Esophagus muscularis mucosa (tissue), 4 donors: Measurements from ENCODE around the gene SLC10A6. TPM values are rescaled to one million over a fixed set of nuclear protein-coding genes. Genes with fewer than 3 reads are reported as not detected.

Experiments
- DNase-seq: peaks from one replicate; pipeline ENCODE4 v3.0.0-alpha.2; 2017; ENCODE audit errors: extremely low spot score
- H3K27ac ChIP-seq, 4 donors: fragments of 200-600 bp; sonication (generic); replicated peaks in 1 of 4; 1 replicate in 3 of 4; 2 replicates in 1 of 4; pipeline ENCODE4 v1.5.1; 2016 to 2019; ENCODE audit warnings: mild to moderate bottlenecking in 1 of 4
- H3K27me3 ChIP-seq, 4 donors: fragments of 200-600 bp; sonication (generic); one replicate each; pipeline versions ENCODE4 v1.5.1 to v1.6.0; 2016 to 2019
- H3K36me3 ChIP-seq, 4 donors: fragments of 200-600 bp; sonication (generic); one replicate each; pipeline ENCODE4 v1.5.1; 2016 to 2019
- H3K4me1 ChIP-seq, 4 donors: fragments of 200-600 bp; sonication (generic); one replicate each; pipeline ENCODE4 v1.5.1; 2016 to 2019
- H3K4me3 ChIP-seq, 4 donors: fragments of 200-600 bp; sonication (generic); 1 replicate in 2 of 4; 2 replicates in 2 of 4; pipeline ENCODE4 v1.5.1; 2016 to 2019; ENCODE audit warnings: mild to moderate bottlenecking in 4 of 4, moderate library complexity in 1 of 4
- H3K9me3 ChIP-seq, 4 donors: fragments of 200-600 bp; sonication (generic); 1 replicate in 3 of 4; 2 replicates in 1 of 4; pipeline ENCODE4 v1.5.1; 2016 to 2019
- EP300 ChIP-seq: sonication (generic); formaldehyde crosslinking; IDR thresholded peaks from one replicate; pipeline ENCODE4 v1.6.1; 2017; ENCODE audit warnings: antibody characterized with exemption
- POLR2A ChIP-seq: fragments of 450-650 bp; IDR thresholded peaks from one replicate; pipeline ENCODE4 v1.6.1; 2017; ENCODE audit warnings: antibody characterized with exemption, moderate library complexity, mild to moderate bottlenecking, low read depth
- POLR2AphosphoS5 ChIP-seq, 2 donors: sonication (generic); formaldehyde crosslinking; IDR thresholded peaks; one replicate each; pipeline ENCODE4 v1.6.1; 2017; ENCODE audit warnings: antibody characterized with exemption in 2 of 2
- WGBS: methylation state at CpG from one replicate; pipeline ENCODE4 v1.1.5; 2018; 5-methylcytosine and 5-hydroxymethylcytosine counted together
- intact Hi-C: fragments of 100-400 bp; cut with DNase I; formaldehyde crosslinking; loops from one replicate; pipeline ENCODE4 v1.15.1; 2023
- total RNA-seq, 4 donors: library from RNA; depleted of rRNA; stranded (reverse); fragments of >200 nt; gene quantifications; one replicate each; pipeline versions ENCODE4 v1.1.0 to v1.2.1, GENCODE V29; 2016
- TF ChIP-seq, protein P1 (sequence below), 3 experiments: fragments of 200-600 bp in 2 of 3; fragments of 450-650 bp in 1 of 3; sonication (generic) in 2 of 3; IDR thresholded peaks; one replicate each; pipeline ENCODE4 v1.5.1; 2017 to 2019; ENCODE audit warnings: antibody characterized with exemption in 3 of 3, mild to moderate bottlenecking in 2 of 3, moderate library complexity in 1 of 3

SLC10A6 gene
- total RNA-seq, 4 donors from 2014 or later = 1.8 to 8.4 (median 3.4) TPM; not detected in 1

DNA sequence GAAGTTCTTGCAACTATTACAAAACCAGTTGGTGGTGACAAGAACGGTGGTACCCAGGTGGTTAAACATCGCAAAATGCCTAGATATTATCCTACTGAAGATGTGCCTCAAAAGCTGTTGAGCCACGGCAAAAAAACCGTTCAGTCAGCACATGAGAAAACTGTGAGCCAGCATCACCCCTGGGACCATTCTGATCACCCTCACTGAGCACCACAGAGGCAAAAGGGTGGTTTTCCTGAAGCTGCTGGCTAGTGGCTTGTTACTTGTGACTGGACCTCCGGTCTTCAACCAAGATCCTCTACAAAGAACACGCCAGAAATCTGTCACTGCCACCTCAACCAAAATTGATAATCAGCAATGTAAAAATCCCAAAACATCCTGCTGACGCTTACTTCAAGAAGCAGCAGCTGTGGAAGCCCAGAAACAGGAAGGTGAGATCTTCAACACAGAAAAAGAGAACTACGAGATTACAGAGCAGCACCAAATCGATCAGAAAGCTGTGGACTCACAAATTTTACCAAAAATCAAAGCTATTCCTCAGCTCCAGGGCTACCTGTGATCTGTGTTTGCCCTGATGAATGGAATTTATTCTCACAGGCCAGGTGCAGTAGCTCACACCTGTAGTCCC, 21.4 kb upstream of the SLC10A6 start:
- Histone ChIP-seq H3K4me1 (no peaks in the 10 kb centered on the region), H3K9me3 (no peaks in the 10 kb centered on the region), H3K27me3 (no peaks in the 10 kb centered on the region), H3K4me3 (no peak overlapping the region), H3K36me3 (no peaks in the 10 kb centered on the region), H3K27ac (no peak overlapping the region)
- no peak for DNase-seq
- intact Hi-C loops = no loop called here
- TF ChIP-seq POLR2AphosphoS5 (IDR thresholded peaks at IDR 0.05) (no peak), EP300 (no peak), POLR2A (no peak)
- TF ChIP-seq, protein P1, sequence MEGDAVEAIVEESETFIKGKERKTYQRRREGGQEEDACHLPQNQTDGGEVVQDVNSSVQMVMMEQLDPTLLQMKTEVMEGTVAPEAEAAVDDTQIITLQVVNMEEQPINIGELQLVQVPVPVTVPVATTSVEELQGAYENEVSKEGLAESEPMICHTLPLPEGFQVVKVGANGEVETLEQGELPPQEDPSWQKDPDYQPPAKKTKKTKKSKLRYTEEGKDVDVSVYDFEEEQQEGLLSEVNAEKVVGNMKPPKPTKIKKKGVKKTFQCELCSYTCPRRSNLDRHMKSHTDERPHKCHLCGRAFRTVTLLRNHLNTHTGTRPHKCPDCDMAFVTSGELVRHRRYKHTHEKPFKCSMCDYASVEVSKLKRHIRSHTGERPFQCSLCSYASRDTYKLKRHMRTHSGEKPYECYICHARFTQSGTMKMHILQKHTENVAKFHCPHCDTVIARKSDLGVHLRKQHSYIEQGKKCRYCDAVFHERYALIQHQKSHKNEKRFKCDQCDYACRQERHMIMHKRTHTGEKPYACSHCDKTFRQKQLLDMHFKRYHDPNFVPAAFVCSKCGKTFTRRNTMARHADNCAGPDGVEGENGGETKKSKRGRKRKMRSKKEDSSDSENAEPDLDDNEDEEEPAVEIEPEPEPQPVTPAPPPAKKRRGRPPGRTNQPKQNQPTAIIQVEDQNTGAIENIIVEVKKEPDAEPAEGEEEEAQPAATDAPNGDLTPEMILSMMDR (IDR thresholded peaks at IDR 0.05) = no peak
- 76% methylated on average over 9 of the region's 9 CpGs for WGBS

DNA sequence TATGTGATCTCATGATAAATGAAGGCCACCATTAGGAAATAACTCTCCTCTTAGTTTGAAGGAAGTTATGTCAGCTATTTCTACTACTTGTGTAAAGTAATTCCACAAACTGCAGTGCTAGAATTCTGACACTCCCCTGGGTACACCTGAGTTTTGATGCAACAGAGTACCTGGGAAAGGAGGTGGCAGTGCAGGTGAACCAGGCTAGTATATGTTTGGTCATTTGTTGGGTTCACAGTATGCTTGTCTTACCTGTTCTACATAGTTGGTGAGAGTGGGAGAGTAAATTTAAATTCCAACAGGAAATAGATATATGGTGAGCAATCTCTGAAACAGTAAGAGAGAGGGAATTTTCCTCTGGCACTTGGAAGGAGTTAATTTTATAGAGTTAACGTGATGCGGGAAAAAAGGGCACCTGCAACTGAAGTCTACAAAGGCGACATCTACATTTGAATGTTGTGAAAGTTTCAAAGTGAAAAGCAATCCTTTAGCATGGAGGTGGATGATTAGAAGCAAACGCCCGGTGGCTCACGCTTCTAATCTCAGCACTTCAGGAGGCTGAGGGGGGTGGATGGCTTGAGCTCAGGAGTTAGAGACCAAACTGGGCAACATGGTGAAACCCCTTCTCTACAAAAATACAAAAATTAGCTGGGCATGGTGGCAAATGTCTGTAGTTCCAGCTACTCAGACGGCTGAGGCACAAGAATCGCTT, 8.3 kb upstream of the SLC10A6 start:
- Histone ChIP-seq H3K4me1 (peaks cover 0 to 2% (median 0%) of the 10 kb centered on the region in 4 donors), H3K9me3 (no peaks in the 10 kb centered on the region), H3K27me3 (no peaks in the 10 kb centered on the region), H3K4me3 (no peak overlapping the region), H3K27ac (no peak overlapping the region), H3K36me3 (no peaks in the 10 kb centered on the region)
- no peak for DNase-seq
- 93% methylated on average over 8 of the region's 8 CpGs for WGBS
- intact Hi-C loops = no loop called here
- TF ChIP-seq POLR2A (no peak), POLR2AphosphoS5 (IDR thresholded peaks at IDR 0.05) (no peak), EP300 (no peak)
- TF ChIP-seq, protein P1 (IDR thresholded peaks at IDR 0.05) = no peak

DNA sequence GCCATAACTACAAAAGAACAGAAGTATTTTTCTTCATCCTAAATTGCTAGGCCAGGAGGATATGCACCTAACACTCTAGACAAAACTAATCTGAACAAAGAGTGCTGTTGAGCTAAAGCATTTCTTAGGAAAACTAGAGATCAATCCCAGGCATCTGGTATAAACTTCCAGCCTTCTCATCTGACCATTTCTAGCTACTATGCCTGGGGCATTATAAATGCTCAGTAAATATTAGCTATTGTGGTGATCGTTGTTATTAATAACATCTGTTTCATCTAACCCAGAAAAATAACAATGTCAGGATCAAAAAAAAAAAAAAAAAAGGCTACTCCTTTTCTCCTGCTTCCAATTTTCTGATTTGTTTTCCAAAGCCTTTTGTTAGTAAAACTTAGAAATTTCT, 7.7 kb upstream of the SLC10A6 start:
- Histone ChIP-seq H3K4me1 (peaks cover 0 to 2% (median 0%) of the 10 kb centered on the region in 4 donors), H3K36me3 (no peaks in the 10 kb centered on the region), H3K9me3 (no peaks in the 10 kb centered on the region), H3K27me3 (no peaks in the 10 kb centered on the region), H3K4me3 (no peak overlapping the region), H3K27ac (no peak overlapping the region)
- intact Hi-C loops = no loop called here
- WGBS = 63% methylated on average over 1 of the region's 1 CpG
- TF ChIP-seq POLR2A (no peak), POLR2AphosphoS5 (IDR thresholded peaks at IDR 0.05) (no peak), EP300 (no peak)
- TF ChIP-seq, protein P1 (IDR thresholded peaks at IDR 0.05) = no peak
- DNase-seq = no peak

DNA sequence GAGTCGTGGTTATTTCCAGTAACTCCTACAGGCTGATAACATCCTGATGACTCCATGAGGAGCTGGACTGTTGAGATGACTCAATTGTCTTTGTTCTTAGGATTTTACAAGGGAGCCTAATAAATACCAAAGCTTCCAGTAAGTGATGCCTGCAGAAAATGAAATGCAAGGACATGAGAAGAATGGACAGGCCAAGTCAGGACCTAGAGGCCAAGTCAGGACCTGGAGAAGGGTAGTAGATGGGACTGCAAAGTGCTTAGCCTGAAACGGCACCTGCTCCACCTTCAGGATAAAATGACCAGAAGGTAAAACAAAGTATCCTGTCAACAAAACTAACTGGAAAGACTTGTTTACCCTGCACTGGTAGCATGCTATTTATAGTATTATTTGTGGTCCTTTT, 6.4 kb upstream of the SLC10A6 start:
- H3K27me3 ChIP-seq = no peaks in the 10 kb centered on the region
- H3K27ac ChIP-seq = no peak overlapping the region
- H3K4me1 ChIP-seq = peaks cover 0 to 2% (median 0%) of the 10 kb centered on the region in 4 donors
- H3K36me3 ChIP-seq = no peaks in the 10 kb centered on the region
- DNase-seq = no peak
- intact Hi-C loops = no loop called here
- TF ChIP-seq EP300 (no peak), POLR2AphosphoS5 (IDR thresholded peaks at IDR 0.05) (no peak)
- H3K4me3 ChIP-seq = no peak overlapping the region
- H3K9me3 ChIP-seq = no peaks in the 10 kb centered on the region
- 69% methylated on average over 2 of the region's 2 CpGs for WGBS

DNA sequence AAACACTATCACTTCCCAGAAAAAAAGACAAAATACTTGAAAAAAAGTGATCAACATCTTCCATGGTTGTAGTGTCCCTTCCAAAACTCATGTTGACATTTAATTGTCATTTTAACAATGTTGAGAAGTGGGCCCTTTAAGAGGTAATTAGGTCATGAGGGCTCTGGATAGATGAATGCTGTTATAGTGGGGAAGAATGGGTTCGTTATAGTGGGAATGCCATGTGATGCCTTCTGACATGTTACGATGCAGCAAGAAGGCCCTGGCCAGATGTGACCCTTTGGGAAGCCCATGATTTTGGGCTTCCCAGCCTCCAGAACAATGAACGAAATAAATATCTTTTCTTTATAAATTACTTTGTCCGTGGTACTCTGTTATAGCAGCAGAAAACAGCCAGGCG, 4.0 kb upstream of the SLC10A6 start:
- no peak overlapping the region for H3K4me3 ChIP-seq
- no peaks in the 10 kb centered on the region for H3K9me3 ChIP-seq
- intact Hi-C loops = no loop called here
- TF ChIP-seq EP300 = no peak
- no peak for TF ChIP-seq POLR2AphosphoS5 (IDR thresholded peaks at IDR 0.05)
- TF ChIP-seq POLR2A = no peak
- TF ChIP-seq, protein P1 (IDR thresholded peaks at IDR 0.05) = no peak
- WGBS = 98% methylated on average over 5 of the region's 5 CpGs
- no peaks in the 10 kb centered on the region for H3K27me3 ChIP-seq
- H3K27ac ChIP-seq = no peak overlapping the region
- H3K4me1 ChIP-seq = peaks cover 0 to 16% (median 6%) of the 10 kb centered on the region in 4 donors
- H3K36me3 ChIP-seq = no peaks in the 10 kb centered on the region
- DNase-seq = no peak
